ENCODE results near the gene HFM1.

- TF ChIP-seq CTCF (conservative IDR thresholded peaks at IDR 0.05), result no peak
- no peak for TF ChIP-seq ZFX (IDR thresholded peaks at IDR 0.05)
Measured at GRCh38 chr1:91393042-91393441, 11.6 kb downstream of the HFM1 start.
